HG02610 (cell line): Measurements from ENCODE around the gene NEK10.
A peak's percentile ranks its signal among the peaks of the same experiment; 100 is the strongest.
"Not testable (repeated sequence)": the region's sequence is repeated elsewhere in the genome, so short reads cannot be mapped to it uniquely, and the experiment has no call there.

Experiments used
- ATAC-seq: cut with Tn5 transposase; IDR thresholded peaks from one replicate; pipeline ENCODE4 v1.9.1; 2021; ENCODE audit warnings: mild to moderate bottlenecking, moderate library complexity; ENCODE audit not compliant: unreplicated experiment

NEK10 gene

DNA sequence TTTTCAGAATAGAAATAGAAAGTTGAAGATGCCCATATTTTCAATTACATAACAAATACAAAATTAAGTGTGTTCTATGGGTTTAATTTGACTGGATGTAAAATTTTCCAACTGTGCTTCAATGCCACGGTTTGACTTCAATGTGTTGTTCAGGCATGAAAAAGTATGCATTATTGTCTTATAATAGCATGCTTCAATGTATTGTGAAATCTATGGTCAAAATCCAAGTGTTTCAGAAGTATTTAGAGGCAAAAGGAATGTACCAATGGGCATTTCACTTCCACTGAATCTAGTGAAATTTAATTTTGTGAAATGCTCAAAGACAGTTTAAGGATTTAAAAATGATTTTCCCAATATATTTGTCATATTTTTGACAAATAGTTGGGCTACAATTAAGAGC, 16.0 kb downstream of the NEK10 start:
- no peak for ATAC-seq

DNA sequence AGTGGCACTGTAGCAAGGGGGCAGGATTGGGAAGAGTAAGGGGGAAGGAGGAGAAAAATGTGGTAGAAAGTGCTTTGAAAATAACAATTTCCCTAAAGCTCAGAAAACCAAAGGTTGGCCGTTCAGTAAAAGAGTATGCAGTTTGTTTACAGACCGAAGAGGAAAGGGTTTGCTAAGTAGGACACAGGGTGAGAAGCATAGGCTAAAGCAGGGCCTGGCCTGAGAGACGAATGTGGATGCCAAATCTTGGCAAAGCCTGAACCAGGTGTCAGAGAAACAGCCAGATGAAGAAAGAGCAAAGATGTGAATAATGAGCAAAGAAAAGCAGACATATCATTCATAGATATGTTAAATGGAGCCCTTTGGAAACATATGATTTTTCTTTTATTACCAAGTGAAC, 17.1 kb downstream of the NEK10 start:
- ATAC-seq, result no peak

- peak; percentile 30 for ATAC-seq
Measured at GRCh38 chr3:27349832-27350231, 19.4 kb downstream of the NEK10 start.

DNA sequence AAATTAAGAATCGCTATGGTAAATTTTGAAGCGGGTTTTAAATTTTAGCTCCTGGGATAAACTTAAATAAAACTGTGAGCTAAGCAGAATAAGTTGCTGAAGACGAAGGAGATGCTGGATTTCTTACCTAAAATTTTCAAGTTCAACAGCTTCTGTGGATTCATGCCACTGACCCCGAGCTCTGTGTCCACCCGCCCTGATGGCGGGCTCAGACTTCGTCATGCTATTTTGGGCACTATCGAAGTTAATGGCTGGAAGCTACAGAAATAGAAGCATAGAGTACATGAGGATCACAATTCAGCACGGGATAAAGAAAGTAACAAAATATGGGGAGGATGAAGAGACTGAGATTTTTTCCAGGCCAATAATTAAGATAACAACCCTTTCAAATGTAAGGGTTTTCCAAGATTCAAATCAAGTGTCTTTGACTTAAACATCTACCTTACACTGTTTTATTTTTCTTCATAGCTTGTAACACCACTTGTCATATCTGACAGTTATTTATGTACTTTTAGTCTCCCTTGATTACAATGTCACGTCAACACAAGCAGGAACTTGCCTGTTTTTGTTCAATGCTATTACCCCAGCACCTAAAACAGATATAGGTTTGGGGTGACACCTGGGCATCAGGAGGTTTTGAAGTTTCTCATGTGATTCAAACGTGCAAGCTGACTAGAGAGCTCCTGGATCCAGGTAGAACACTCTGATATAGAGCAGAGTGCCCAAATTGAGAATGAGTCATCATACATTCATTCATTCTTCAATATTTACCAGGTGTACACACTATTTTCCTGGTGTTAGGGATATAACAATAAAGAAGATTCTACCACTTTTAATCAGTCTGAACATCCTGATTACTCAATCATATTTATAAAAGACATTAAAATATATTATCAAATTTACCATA, 23.0 kb downstream of the NEK10 start:
- ATAC-seq, result no peak

DNA sequence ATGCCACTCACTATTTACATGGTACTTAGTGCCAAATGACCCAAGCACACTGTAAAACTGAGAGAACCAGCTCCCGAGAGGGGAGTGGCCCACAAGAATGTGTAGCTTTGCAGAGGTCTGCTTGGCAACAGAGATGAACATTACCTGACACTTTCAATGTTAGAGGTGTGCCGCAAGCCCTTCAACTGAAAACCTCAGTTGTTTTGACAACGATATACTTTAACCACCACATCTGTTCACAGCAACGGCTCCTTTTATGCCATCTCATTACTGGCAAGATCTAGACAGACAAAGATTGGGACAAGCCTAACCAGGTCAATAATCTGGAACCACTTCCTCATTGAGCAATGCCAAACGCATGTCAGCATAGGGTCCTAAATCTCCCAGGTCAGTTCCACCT, 23.7 kb downstream of the NEK10 start:
- peak; percentile 49 for ATAC-seq

- ATAC-seq, result no peak
Measured at GRCh38 chr3:27345045-27345444, 24.1 kb downstream of the NEK10 start.

DNA sequence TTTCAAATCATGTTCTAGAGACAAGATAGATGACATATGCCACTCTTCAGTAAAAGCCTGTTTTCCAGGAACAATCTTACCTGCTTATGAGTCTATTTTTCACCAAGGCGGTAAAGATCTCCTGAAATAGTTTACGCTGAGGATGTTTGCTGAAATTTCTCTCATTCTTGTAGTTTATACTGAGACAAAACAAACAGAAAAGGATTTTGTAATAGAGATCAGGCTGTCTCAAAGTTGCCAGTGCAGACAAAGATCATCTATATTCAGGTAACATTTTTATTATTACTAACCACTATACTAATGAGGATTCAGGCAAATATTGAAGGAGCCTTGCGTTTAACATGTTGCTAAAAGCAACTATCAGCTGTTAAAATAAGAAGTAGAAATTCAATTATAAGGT, 25.0 kb downstream of the NEK10 start:
- ATAC-seq, result no peak

GRCh38 chr3:27342267-27342666, 26.9 kb downstream of the NEK10 start:
- ATAC-seq, result no peak

DNA sequence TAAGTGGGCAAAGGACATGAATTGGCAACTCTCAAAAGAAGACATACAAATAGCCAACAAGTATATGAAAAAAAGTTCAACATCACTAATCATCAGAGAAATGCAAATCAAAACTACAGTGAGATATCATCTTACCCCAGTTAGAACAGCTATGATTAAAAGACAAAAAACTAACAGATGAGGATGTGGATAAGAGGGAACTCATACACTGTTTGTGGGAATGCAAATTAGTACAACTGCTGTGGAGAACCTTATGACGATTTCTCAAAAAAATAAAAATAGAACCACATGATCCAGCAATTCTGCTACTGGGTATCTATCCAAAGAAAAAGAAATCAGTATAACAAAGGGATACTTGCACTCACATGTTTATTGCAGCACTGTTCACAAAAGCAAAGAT, 28.6 kb downstream of the NEK10 start:
- peak; percentile 81 for ATAC-seq

GRCh38 chr3:27335571-27335970, 33.6 kb downstream of the NEK10 start:
- ATAC-seq, result no peak

GRCh38 chr3:27333843-27334242, 35.3 kb downstream of the NEK10 start:
- no peak for ATAC-seq

DNA sequence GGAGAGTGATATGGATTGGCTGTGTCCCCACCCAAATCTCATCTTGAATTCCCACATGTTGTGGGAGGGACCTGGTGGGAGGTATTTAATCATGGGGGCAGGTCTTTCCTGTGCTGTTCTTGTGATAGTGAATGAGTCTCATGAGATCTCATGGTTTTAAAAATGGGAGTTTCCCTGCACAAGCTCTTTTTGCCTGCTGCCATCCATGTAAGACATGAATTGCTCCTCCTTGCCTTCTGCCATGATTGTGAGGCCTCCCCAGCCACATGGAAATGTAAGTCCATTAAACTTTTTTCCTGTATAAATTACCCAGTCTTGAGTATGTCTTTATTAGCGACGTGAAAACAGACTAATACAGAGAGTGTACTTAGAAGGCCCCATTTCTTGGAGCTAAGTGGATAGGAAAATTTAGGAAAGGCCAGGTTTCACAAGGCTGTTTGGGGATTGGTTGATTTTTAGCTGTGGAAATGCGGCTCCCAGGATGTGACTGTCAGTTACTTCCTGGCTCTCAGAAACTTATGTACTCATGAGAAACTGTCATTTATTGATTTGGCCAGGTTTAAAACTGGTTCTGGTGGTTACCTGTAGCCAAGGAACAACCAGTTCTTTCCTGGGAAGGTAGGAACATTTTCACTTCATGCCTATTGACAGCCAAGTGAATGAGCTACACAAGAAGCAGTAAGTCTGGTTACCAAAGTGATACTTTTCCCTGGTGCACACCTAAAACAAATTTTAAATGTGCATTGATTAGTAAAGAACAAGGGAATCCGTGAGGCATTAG, 40.0 kb downstream of the NEK10 start:
- ATAC-seq, result not testable (repeated sequence)

DNA sequence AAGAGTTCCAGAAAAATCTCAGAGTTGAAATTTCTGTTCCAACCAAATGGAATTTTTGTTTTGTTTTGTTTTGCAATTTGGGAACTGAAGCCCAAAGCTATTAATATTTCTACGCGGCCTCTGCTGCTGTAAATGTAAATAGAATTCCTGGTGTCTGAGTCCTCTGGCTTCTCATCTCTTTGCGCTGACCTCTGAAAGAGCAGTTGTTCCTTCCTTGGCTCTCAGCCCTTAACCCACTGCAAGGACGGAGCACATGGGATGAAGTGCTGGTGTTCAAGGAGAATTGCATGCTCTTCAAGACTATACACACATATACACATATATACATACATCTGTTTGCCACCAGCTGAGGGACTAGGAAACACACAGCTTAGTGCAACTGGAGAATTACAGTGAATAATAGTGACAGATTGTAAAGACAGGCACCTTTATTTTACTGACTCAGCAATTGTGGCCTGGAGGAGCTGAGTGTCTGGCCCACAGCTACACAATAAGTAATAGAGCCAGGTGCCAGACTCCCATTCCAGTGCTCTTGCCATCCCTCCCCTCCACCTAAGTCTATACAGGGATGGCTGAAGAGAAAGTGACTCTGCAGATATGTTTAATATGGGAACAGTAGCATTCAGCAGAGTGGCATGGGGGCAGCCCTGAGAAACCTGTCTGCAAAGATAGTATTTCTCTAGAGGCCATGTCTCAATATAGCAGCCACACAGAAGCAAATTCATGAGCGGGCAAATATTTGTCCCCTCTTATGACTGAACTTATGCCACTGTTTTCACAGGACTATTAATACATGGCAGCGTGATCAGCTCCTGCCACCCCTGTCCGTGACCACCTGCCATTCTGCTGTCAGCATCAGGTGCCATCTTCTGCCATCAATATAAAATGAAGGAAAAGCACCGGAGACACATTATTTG, 42.3 kb downstream of the NEK10 start:
- ATAC-seq, result no peak

- ATAC-seq, result no peak
Measured at GRCh38 chr3:27326202-27326601, 43.0 kb downstream of the NEK10 start.

- ATAC-seq, result no peak
Measured at GRCh38 chr3:27325419-27325818, 43.8 kb downstream of the NEK10 start.

GRCh38 chr3:27324686-27325085, 44.5 kb downstream of the NEK10 start:
- no peak for ATAC-seq

DNA sequence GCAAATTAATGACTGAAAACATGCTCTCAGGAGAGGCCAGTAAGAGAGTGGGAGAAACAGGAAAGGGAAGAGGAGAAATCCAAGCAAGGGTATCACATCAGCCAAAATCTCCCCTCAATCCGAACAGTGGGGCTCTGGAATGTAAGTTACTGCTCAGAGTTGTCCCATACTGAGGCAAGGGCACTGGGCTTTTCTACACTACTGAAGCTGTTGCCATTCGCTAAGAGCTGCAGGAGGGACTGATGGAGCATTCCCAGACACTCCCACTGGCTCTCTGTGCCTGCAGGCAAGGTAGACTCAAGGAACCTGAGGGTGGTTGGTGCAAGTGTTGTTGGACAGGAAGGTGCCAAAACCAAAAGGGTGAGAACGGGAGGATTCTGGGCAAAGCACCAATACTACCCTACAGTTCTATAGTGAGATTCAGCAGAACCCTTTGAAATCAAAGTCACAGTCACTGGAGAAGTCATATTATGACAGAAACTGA, 46.1 kb downstream of the NEK10 start:
- no peak for ATAC-seq

GRCh38 chr3:27322634-27323033, 46.5 kb downstream of the NEK10 start:
- ATAC-seq, result no peak

GRCh38 chr3:27319847-27320526, 49.2 kb downstream of the NEK10 start:
- no peak for ATAC-seq

- no peak for ATAC-seq
Measured at GRCh38 chr3:27319304-27319703, 49.9 kb downstream of the NEK10 start.
